Fibroblast of lung (primary cell): ENCODE results near the gene MOB4. TPM values are rescaled to one million over a fixed set of nuclear protein-coding genes. Genes with fewer than 3 reads are reported as not detected.
"Not testable (repeated sequence)": the region's sequence is repeated elsewhere in the genome, so short reads cannot be mapped to it uniquely, and the experiment has no call there.

Experiments used
- DNase-seq, 2 donors: peaks; one replicate each; pipeline versions ENCODE4 v3.0.0 to v3.0.0-alpha.2; 2010; ENCODE audit warnings: low read depth in 2 of 2
- H2AFZ ChIP-seq: 2 replicates; pipeline ENCODE4 v1.5.1; 2012; ENCODE audit warnings: low read length, control low read depth, inconsistent platforms
- H3K27ac ChIP-seq: 2 replicates; pipeline ENCODE4 v1.5.1; 2011; ENCODE audit warnings: low read length, control low read depth; ENCODE audit not compliant: insufficient read depth
- H3K27me3 ChIP-seq: 2 replicates; pipeline ENCODE4 v1.5.1; 2011; ENCODE audit warnings: mild to moderate bottlenecking, low read length; ENCODE audit not compliant: control insufficient read depth, insufficient read depth
- H3K36me3 ChIP-seq: 2 replicates; pipeline ENCODE4 v1.5.1; 2011; ENCODE audit warnings: low read length; ENCODE audit not compliant: control insufficient read depth, insufficient read depth
- H3K4me1 ChIP-seq: 2 replicates; pipeline ENCODE4 v1.5.1; 2011; ENCODE audit warnings: low read length; ENCODE audit not compliant: control insufficient read depth, insufficient read depth; ENCODE audit errors: extremely low read depth
- H3K4me2 ChIP-seq: 2 replicates; pipeline ENCODE4 v1.5.1; 2011; ENCODE audit warnings: low read length, control low read depth; ENCODE audit not compliant: insufficient read depth; ENCODE audit errors: extremely low read depth
- H3K4me3 ChIP-seq, 4 experiments: fragments of 200-600 bp in 1 of 4; sonication (generic) in 1 of 4; replicated peaks in 1 of 4; 2 replicates each; pipeline ENCODE4 v1.5.1; 2011 to 2016; ENCODE audit warnings: low read length in 4 of 4, low read depth in 3 of 4, mild to moderate bottlenecking in 3 of 4, control low read depth in 2 of 4, inconsistent platforms in 1 of 4, mixed read lengths in 1 of 4; ENCODE audit not compliant: insufficient read depth in 1 of 4; ENCODE audit errors: control extremely low read depth in 1 of 4
- H3K79me2 ChIP-seq: 2 replicates; pipeline ENCODE4 v1.5.1; 2012; ENCODE audit warnings: mild to moderate bottlenecking, low read length, inconsistent platforms; ENCODE audit not compliant: control insufficient read depth, insufficient read depth
- H3K9ac ChIP-seq: 2 replicates; pipeline ENCODE4 v1.5.1; 2011; ENCODE audit warnings: mild to moderate bottlenecking, low read length, control low read depth; ENCODE audit not compliant: insufficient read depth
- H3K9me3 ChIP-seq: 2 replicates; pipeline ENCODE4 v1.5.1; 2012; ENCODE audit warnings: low read depth, low read length; ENCODE audit not compliant: control insufficient read depth, insufficient read depth
- H4K20me1 ChIP-seq: 2 replicates; pipeline ENCODE4 v1.5.1; 2011; ENCODE audit warnings: low read length; ENCODE audit not compliant: control insufficient read depth, insufficient read depth; ENCODE audit errors: extremely low read depth
- EZH2 ChIP-seq: IDR thresholded peaks from 2 replicates; pipeline ENCODE4 v1.5.1; 2012; ENCODE audit warnings: low read length, control low read depth, mild to moderate bottlenecking; ENCODE audit errors: missing control alignments
- polyA plus RNA-seq, 2 donors: library from polyadenylated mRNA; depleted of rRNA in 1 of 2; stranded (reverse) in 1 of 2; unstranded in 1 of 2; fragments of >200 nt; gene quantifications; 2 replicates each; pipeline ENCODE4 v1.2.1, GENCODE V29; 2011 to 2012; ENCODE audit warnings: missing spikeins in 1 of 2
- total RNA-seq: library from RNA; depleted of rRNA; stranded (reverse); fragments of >200 nt; gene quantifications from 2 replicates; pipeline ENCODE4 v1.2.1, GENCODE V29; 2014
- TF ChIP-seq, protein P1 (sequence below), 2 donors: IDR thresholded peaks in 1 of 2; conservative IDR thresholded peaks in 1 of 2; 1 replicate in 1 of 2; 2 replicates in 1 of 2; pipeline ENCODE4 v1.5.1; 2011 to 2012; ENCODE audit warnings: low read length in 2 of 2, control low read depth in 1 of 2, inconsistent platforms in 1 of 2, low read depth in 1 of 2, mild to moderate bottlenecking in 1 of 2

The MOB4 gene
- total and polyA plus RNA-seq, 2 donors (not counting 1 experiment from before 2014, with no cell fraction given): 26.6 to 70.5 TPM

DNA sequence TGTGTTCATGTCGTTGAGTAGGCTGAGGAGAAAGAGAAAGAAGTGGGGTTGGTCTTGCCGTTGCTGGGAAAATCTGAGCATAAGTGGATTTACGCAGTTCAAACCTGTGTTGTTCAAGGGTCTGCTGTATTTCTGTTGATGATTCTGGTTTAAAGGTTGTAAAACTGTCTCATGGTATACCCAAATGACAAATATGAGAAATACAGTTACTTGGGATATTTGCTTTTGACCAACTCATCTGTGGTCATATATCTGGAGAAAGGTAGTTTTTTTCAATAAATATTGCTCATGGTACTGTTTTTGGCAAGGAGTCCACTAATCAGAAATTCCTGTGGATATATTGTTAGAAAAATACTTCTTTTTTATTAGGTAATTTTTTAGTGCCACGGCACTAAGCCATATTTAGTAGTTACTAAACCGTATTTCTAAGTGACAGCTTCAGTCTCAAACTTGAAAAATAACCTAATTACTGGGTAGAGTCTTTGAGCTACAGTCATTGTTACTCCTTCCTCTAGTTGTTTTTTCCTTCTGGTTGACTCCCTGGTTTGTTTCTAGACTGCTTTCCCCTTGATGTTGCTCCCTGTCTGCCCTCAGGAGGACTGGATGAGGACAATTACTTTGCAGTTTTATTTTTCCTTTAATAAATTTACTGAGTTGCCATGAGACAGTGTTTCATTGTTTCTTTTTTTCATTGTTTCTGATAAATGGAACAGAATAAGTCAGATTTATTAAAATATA lies 31.5 kb downstream of the MOB4 start:
- no peak overlapping the region for H3K4me3 ChIP-seq
- peaks cover 4% of the 10 kb centered on the region for H3K36me3 ChIP-seq
- H3K9me3 ChIP-seq: no peaks in the 10 kb centered on the region
- H3K27ac ChIP-seq: no peak overlapping the region
- no peak for TF ChIP-seq EZH2
- TF ChIP-seq, protein P1, sequence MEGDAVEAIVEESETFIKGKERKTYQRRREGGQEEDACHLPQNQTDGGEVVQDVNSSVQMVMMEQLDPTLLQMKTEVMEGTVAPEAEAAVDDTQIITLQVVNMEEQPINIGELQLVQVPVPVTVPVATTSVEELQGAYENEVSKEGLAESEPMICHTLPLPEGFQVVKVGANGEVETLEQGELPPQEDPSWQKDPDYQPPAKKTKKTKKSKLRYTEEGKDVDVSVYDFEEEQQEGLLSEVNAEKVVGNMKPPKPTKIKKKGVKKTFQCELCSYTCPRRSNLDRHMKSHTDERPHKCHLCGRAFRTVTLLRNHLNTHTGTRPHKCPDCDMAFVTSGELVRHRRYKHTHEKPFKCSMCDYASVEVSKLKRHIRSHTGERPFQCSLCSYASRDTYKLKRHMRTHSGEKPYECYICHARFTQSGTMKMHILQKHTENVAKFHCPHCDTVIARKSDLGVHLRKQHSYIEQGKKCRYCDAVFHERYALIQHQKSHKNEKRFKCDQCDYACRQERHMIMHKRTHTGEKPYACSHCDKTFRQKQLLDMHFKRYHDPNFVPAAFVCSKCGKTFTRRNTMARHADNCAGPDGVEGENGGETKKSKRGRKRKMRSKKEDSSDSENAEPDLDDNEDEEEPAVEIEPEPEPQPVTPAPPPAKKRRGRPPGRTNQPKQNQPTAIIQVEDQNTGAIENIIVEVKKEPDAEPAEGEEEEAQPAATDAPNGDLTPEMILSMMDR (conservative IDR thresholded peaks at IDR 0.05 in 1 of 2, IDR thresholded peaks at IDR 0.05 in 1 of 2; ENCODE audit: low read depth in 1 of 2, low read length in 2 of 2): no peak
- H3K4me2 ChIP-seq: no peak overlapping the region
- no peak overlapping the region for H3K9ac ChIP-seq
- H4K20me1 ChIP-seq: no peaks in the 10 kb centered on the region
- no peaks in the 10 kb centered on the region for H3K27me3 ChIP-seq
- H2AFZ ChIP-seq: no peak overlapping the region
- peaks cover 2% of the 10 kb centered on the region for H3K79me2 ChIP-seq
- DNase-seq: no peak
- no peaks in the 10 kb centered on the region for H3K4me1 ChIP-seq

DNA sequence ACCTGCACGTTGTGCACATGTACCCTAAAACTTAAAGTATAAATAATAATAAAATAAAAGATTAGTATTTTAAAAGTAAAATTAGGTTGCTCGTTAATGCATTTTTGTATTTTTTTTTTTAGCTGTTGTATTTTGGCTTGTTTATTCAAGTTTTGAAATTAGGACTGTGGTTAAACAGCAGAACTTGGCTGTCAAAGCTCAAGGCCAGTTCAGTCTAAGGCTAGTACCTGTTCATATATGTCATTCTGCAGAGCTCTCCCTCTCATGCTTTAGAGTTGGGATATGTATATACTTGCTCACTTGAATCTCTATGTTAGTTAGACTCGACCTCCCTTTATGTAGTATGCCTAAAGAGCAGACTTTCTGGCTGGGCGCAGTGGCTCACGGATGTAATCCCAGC lies 32.7 kb downstream of the MOB4 start:
- Histone ChIP-seq H3K4me2 (no peak overlapping the region), H4K20me1 (no peaks in the 10 kb centered on the region), H3K27ac (no peak overlapping the region), H2AFZ (no peak overlapping the region), H3K9ac (no peak overlapping the region), H3K27me3 (no peaks in the 10 kb centered on the region), H3K79me2 (peaks cover 2% of the 10 kb centered on the region), H3K4me1 (no peaks in the 10 kb centered on the region), H3K4me3 (no peak overlapping the region), H3K36me3 (peaks cover 2% of the 10 kb centered on the region), H3K9me3 (no peaks in the 10 kb centered on the region)
- no peak for DNase-seq
- TF ChIP-seq, protein P1 (conservative IDR thresholded peaks at IDR 0.05 in 1 of 2, IDR thresholded peaks at IDR 0.05 in 1 of 2; ENCODE audit: low read depth in 1 of 2, low read length in 2 of 2): no peak
- TF ChIP-seq EZH2: no peak

DNA sequence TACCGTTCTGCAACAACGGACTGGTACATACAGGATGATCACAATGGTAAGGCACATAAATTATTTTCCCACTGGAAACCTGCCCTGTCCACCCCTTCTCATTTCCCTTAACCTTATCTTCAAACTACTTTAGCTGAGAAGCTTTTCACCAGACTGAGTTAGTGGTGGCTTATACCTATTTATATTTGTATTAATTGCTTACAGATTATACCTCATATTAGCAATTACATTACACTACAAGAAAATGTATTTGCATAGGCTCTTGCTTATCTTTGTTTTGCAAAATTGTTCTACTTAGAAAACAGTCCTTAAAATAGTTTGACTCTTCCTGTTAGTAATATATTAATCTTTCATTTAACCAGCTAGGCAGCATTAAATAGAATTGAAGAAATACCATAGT lies 35.4 kb downstream of the MOB4 start:
- H3K27me3 ChIP-seq, H3K4me1 ChIP-seq, H4K20me1 ChIP-seq, H3K36me3 ChIP-seq, H3K4me2 ChIP-seq, H3K27ac ChIP-seq, DNase-seq, H3K79me2 ChIP-seq, H3K9ac ChIP-seq, H3K4me3 ChIP-seq, H2AFZ ChIP-seq, H3K9me3 ChIP-seq: not testable (repeated sequence)
